NOMO-1 treated with DMSO at 0.1 percent for 48 hours (cell line): ENCODE measurements around the gene HM13.
"Not testable (repeated sequence)": the region's sequence is repeated elsewhere in the genome, so short reads cannot be mapped to it uniquely, and the experiment has no call there.

ENCODE experiments used
- DNase-seq: peaks from one replicate; lab custom pipeline; 2025; ENCODE audit not compliant: unreplicated experiment; lab: John Stamatoyannopoulos, UW

HM13 gene

DNA sequence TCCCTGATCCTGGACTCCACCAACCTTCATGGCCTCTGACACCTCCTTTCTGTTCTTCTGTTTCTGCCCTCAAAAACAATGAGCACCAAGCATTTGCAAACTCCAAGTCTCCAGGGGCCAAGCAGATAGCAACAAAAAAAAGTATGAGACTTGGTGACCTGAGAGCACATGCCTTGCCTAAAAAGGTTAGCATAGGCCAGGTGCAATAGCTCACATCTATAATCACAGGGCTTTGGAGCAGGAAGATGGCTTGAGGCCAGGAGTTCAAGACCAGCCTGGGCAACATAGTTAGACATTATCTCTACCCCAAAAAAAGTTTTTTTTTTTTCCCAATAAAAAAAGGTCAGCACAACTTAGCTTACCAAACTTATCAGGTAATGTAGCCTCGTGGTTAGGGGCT lies 13.7 kb upstream of the HM13 start:
- DNase-seq, result no peak

DNA sequence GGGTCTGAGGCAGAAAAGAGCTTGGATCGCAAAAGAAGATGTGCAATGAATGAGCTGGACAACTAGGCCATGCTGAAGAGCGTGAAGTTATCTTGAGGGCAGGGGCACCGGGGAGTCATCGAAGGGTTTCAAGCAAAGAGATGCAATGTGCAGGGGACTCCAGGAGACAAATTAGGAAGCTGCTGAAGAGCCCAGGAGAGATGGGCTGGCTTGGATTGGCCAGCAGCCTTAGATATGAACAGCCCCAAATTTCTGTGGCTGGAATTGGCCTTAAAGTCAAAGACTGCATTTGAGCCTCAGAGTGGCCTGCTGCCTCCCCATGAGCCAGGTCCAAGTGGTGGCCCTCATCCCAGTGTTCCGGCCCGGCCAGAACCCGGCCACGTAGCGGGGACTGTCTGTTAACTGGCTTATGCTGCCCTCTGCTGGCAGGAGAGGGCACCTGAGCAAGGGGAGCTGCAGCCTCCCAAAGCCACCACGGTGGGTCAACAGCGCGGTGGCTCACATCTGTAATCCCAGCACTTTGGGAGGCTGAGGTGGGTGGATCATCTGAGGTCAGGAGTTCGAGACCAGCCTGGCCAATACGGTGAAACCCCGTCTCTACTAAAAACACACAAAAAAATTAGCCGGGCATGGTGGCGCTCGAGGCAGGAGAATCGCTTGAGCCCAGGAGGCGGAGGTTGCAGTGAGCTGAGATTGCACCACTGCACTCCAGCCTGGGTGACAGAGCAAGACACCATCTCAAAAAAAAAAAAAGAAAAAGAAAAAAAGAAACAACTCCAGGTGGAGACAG lies 11.2 kb upstream of the HM13 start:
- DNase-seq, result peak; percentile 36

DNA sequence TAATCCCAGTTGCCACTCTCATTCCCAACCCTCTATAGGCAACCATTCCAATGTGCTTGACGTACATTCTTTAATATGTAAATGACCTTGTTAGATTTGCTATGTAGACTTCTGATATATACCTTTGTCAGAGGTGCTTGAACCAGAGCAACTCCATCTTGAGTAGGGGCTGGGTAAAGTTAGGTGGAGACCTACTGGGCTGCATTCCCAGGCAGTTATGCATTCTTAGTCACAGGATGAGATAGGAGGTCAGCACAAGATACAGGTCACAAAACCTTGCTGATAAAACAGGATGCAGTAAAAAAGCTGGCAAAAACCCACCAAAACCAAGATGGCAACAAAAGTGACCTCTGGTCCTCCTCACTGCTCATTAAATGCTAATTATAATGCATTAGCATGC lies 8.3 kb upstream of the HM13 start:
- no peak for DNase-seq

DNA sequence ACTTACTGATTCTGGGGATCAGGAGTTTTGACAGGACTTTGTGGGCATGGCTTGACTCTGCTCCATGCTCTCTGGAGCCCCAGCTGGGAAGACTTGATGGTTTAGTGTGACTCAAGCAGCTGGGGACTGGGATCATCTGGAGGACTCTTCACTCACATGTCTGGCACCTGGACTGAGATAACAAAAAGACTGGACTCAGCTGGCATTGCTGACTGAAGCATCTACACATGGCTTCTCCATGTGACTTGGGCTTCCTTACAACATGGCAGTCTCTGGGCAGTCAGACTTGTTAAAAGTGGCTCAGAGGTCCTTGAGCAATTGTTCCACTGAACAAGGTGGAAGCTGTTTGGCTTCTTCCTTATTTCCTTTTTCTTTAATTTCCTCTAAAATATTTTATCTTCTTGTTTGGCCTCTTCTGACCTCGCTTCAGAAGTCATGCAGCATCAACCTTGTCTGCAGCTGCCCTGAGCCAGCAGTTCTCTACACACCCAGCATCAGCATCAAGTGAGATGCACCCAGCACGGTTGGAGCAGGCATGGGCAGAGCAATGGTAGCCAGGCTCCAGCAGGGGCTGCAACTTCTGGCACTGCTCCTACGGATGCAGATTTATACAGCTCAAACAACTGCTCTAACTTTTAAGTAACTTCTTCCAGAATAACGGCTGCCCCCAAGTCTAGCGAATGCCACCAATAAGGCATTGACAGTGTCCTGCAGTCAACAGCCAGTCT lies 5.6 kb upstream of the HM13 start:
- DNase-seq, result no peak

DNA sequence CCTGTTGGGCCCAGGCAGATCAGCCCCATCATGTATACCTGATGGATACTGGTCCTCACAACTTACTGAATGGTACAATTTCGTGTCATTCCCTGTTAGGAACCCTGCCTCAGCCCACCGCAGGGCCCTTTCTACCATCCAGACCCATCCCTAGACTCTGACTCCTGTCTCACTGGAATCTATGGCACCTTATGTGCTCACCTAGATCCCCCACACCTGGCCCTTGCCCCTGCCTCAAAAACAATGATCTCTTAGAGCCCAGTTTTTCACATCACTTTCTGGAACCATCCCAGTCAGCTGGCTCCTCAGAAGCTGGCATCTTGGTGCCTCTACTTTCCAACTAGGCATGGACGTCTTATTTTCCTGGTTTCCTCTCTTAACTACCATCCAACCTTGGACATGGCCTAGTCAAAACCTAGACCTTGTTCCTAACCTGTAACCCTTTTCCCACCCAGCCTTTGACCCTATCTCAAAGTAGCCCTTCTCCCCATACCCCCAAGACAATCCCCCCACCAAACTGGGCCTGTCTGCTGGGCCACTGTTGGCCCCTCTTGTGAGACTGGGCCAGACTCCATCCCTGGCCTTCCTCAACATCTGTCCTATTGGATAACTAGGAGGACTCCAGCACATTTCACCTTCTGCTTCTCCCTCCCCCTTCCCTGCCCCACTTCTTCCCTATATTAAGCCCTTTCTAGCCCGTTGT lies 981 bp downstream of the HM13 start:
- DNase-seq, result no peak

DNA sequence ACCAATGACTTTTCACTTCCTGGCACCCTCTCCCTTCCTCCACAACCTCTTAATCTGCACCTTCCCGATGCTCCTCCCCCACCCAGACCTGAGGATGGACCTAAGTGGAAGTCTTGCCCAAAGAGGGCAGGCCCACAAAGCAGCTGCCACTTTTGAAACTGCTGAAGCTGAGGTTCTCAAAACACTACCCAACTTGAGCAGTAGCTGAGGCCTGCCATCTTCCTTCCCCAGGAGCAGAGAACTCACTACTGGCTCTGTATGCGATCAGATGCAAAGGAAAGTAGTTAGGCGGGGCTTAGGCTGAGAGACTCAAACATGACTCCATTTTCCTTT lies 1.5 kb downstream of the HM13 start:
- DNase-seq, result peak; percentile 13

DNA sequence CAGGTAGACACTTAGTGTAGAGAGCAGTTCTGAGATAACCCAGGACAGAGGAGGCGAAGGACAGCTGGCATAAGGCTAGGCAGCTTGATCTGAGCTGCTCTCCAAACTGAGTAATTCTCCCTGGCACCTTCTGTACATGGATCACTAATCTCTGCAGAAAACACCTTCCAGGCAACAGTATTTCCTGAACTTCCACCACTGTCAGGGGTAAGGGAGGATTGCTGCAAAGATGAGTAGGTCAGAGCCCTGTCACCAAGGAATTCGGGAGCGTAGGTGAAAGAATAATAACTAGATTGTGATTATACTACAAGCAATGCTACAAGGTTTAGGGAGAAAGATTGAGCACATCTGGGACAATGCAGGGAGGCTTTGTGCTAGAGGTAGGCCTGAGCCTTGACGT lies 1.9 kb downstream of the HM13 start:
- DNase-seq, result no peak

DNA sequence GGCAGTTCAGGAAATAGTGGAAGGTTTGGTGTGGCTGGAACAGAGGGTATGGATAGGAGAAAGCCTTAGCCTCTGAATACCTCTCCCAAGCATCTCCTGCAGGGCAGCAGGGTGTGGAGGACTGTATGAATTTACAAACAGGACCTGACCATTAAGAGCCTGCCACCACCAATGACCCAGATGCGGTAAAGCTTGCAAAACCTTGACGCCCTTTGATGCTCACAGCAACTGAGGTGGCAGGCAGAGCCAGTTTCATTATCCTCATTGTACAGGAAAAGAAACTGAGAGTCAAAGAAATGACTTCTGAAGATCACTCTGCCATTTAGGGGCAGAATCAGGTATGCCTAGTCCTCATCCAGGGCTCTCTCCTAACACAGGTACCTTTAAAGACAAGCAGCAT lies 2.4 kb downstream of the HM13 start:
- no peak for DNase-seq

DNA sequence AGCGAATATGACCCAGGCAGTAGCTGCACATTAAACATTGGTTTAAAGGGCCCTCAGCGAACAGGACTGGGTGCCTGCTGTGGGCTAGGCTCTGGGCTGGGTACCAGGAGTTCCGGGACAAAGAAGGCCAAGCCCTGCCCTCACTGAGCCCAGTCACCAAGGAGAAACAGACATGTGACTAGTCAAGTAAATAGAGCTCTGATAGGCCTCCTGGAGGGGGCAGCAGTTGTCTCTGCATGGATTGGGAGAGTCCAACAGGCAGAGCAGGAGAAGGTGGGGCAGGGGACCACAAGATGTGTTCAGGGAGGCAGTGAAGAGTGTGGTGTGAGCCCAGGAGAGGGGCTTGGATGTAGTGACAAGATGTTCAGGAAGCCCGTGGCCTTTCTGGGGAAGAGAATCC lies 3.1 kb downstream of the HM13 start:
- DNase-seq, result no peak

DNA sequence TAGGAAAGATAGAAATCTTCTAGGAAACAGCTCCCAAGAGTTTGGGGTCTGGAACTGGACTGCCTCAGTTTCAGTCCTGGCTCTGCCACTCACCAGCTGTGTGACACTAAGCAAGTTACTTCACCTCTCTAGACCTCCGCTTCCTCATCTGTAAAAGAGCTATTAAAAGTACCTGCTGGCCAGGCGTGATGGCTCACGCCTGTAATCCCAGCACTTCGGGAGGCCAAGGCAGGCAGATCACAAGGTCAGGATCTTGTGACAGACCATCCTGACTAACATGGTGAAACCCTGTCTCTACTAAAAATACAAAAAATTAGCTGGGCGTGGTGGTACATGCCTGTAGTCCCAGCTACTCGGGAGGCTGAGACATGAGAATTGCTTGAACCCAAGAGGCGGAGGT lies 7.0 kb downstream of the HM13 start:
- DNase-seq, result peak; percentile 38

DNA sequence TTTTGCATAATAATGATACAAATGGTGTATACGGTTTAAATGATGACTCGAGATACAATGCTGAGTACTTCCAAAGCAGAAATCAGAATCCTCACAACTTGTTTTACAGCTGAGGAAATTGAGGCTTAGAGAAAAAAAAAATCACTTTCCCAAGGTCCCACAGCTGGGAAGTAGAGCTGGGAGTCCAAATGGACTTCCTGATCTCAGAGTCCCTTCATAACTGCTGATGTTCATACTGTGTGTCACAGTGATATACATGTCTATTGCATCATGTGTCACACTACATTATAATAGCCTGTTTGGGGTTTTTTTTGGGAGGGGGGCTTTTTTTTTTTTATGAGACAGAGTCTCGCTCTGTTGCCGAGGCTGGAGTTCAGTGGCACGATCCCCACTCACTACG lies 8.5 kb downstream of the HM13 start:
- DNase-seq, result no peak

DNA sequence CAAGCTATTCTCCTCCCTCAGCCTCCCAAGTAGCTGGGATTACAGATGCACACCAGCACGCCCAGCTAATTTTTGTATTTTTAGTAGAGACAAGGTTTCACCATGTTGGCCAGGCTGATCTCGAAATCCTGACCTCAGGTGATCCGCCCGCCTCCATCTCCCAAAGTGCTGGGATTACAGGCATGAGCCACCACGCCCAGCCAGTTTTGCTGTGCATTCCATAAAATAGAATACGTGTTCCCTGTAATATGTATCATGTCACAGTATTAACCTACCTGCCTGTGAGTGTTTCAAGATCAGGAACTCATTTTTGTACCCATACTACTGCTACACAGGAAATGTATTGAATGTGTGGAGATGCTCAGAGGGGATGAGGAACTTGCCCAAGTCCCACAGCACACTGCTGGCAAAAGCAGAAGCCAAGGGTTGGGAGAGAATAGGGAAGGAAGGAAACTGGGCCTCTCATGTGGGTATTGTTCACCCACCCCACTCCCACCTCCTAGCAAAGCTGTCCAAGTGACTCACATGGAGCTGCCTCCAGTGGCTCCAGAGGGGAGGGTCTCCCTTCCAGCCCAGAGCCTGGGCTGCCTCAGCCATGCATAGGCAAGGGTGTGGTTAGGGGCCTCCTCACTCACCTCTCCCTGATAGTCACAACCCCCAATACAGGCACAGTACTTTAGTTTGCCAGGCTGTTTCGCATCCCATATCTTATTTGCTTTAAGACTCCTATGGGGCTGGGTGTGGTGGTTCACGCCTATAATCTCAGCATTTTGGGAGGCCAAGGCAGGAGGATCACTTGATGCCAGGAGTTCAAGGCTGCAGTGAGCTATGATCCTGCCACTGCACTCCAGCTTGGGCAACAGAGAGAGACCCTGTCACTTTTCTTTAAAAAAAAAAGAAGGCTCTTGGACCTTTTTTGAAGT lies 9.4 kb downstream of the HM13 start:
- peak; percentile 88 for DNase-seq

DNA sequence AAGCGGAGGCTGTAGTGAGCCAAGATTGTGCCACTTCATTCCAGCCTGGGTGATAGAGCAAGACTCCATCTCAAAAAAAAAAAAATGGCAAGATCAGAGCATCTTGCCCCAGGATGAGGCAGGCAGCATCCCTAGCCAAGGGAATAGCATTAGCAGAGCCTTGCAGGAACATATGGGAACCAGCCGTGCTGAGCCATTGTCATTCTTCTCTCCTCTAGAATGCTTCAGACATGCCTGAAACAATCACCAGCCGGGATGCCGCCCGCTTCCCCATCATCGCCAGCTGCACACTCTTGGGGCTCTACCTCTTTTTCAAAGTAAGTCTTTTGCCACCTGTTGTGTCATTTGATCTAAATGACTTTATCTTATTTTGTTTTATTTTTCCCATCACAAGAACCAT lies 13.0 kb downstream of the HM13 start:
- DNase-seq, result no peak

DNA sequence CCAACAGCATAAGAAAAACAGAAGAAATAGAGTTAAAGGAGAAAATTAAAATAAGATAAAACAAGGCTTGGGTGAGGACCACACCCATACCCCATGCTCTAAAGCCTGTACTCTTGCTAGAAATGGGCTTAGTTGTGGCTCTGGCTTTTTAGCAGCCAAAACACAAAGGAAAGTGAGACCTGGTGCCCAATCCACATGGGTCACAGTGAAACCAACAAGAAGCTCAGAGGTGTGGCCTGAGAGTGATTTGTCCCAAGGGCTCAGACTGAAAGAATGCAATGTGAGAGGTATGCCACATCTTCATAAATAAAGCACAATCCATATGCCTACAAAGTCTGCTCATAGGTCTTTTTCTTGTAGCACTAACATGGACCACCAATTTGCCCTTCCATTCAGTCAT lies 21.1 kb downstream of the HM13 start:
- no peak for DNase-seq

DNA sequence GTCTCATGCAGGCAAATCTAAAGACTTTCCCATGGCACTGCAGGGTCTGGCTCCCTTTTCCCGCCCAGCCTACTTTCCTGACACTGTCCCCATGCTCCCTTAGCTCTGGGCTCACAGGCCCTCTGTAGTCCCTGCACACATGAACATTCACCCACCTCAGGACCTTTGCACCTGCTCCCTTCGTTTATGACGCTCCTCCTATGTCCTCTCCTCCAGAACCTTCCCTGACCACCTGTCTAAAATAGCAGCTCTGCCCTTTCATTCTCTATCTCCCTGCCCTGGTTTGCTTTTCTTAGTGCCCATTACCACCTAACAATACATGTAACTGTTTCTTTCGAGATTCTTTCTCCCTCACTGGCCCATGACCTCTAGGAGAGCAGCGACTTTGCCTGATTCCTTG lies 22.3 kb downstream of the HM13 start:
- no peak for DNase-seq

DNA sequence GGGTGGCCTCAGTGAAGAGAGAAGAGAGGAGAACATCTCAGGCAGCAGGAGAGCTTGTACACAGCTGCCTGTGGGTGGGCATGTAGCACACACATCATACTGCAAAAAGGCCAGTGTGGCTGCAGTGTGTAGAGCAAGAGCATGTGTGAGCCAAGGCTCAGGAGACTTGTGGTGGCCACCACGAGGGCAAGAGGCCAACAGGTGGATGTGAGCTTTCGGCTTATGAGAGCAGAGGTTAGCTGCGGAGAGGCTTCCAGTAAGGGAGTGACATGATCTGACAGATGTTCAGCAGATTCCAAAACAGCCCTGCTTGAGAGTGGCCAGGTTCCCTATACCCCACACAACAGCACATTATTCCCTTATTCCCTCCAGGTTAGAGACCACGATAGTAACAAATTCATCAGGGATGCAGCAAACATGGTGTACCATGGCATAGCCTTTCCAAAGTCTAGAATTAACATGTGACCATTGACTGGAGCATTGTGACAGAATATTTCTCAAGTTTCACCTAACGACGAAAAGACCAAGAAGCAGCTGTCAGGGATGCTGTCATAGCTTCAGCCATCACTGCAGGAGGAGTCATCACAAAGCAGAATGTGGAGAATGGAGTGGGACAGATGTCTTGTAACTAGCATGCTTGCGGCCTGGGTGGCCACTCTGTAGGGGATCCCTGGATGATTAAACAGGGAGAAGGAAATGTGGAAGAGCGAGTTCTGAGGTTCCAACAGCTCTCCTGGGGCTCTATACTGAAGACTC lies 23.1 kb downstream of the HM13 start:
- DNase-seq, result no peak

DNA sequence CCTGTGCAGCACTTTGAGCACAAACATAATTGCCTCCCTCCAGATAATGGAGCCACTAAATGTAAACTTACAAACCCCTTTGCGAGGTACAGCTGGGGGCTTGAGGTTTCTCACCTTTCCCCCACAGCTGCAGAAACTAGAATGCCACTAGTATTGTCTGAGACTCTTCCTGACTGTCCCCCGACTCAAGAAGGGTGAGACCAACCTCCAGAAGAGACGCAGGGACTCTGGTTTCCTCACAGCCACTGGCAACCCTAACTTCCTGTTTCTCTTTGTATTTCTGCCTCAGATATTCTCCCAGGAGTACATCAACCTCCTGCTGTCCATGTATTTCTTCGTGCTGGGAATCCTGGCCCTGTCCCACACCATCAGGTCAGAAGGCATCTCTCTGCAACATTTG lies 23.6 kb downstream of the HM13 start:
- no peak for DNase-seq

DNA sequence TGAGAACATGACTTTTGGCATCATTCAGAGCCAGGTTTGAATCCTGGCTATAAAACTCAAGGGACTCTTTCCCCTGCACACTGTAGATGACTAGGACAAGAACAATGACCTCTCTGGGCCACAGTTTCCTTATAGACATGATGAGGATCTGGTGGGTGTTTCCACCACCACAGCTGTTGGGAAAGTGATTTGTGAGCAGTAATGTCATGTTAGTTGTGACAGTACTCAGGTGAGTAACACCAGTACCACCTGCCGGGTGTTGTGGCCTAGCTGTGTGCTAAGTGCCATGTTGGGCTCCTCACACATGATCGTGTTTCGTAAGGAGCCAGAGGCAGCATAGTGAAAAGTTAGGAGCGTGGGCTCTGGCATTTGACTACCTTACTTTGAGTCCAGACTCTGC lies 24.1 kb downstream of the HM13 start:
- DNase-seq, result no peak

DNA sequence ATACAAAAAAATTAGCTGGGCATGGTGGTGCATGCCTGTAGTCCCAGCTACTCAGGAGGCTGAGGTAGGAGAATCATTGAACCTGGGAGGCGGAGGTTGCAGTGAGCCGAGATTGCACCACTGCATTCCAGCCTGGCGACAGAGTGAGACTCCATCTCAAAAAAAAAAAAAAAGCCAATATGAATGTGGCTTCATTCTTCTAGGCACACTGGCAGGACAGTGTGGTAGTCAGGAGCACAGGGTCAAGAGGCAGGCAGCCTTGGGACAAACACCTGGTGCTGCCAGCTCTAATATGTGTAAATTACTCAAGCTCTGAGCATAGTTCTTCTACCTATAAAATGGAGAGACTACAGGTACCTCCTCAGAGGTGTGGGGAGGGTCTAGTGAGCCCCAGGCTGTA lies 25.4 kb downstream of the HM13 start:
- not testable (repeated sequence) for DNase-seq

DNA sequence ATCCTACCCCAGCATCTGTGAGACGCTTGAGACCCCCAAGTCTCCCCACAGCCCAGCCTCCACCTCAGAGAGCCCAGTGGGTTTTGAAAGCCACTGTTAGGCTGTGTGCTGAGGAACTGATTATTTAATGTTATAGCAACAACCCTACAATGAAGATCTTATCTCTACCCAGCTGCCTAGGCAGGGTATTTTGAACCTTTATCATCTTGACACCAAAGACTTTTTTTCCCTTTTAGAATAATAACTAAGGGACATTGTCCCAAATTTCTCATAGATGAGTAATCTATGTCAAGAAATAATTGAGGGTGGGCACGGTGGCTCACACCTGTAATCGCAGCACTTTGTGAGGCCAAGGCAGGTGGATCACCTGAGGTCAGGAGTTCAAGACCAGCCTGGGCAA lies 26.2 kb downstream of the HM13 start:
- no peak for DNase-seq
